ENCODE data around the gene ARHGAP18. TPM values are rescaled to one million over a fixed set of nuclear protein-coding genes. Genes with fewer than 3 reads are reported as not detected.

Gene ARHGAP18, protein sequence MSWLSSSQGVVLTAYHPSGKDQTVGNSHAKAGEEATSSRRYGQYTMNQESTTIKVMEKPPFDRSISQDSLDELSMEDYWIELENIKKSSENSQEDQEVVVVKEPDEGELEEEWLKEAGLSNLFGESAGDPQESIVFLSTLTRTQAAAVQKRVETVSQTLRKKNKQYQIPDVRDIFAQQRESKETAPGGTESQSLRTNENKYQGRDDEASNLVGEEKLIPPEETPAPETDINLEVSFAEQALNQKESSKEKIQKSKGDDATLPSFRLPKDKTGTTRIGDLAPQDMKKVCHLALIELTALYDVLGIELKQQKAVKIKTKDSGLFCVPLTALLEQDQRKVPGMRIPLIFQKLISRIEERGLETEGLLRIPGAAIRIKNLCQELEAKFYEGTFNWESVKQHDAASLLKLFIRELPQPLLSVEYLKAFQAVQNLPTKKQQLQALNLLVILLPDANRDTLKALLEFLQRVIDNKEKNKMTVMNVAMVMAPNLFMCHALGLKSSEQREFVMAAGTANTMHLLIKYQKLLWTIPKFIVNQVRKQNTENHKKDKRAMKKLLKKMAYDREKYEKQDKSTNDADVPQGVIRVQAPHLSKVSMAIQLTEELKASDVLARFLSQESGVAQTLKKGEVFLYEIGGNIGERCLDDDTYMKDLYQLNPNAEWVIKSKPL
- 10 to 100 TPM; 23.8 to 29.8 TPM for total RNA-seq
- polyA plus RNA-seq (ENCODE audit: insufficient read depth, low read depth, low replicate concordance) = 15.8 TPM
- long read RNA-seq, donor 1 = 0 reads
- long read RNA-seq, donor 2, full-length matches to known transcripts = 2 of 2 reads
- long read RNA-seq, donor 2, partial matches to known transcripts = 0 of 2 reads
- long read RNA-seq, donor 2, other reads (novel, unspliced or antisense) = 0 of 2 reads

DNA sequence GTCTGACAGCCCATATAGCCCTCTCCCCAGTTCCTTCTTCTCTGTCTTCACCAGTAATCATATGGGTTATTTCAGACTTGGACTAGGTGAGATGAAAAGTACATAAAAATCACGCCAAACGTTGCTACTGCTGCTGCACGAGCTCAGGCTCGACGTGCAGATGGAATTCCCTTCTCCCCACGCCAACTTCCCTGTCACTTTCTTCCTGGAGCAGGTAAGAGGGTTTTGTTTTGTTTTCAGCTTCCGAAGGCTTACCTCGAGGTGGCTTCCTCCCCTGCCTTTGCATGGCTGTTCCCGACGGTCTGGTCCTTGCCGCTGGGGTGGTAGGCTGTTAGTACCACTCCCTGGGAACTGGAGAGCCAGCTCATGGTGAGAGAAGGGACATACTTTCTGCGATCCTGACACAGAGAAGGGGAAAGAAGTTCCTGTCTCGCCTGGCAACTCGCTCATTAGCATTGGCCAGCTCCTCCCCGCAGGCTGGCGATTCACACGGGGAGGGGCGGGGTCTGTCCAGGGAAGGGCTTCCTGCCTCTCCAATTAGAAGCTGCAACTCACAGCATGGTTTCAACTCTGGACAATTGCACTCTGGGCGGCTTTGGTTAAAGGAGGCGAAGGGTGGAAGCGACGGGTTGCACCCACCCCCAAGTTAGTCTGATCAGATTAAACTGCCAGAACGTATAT lies at the start of gene ARHGAP18:
Gene ARHGAP18, minus strand, starts transcription at position 409 of the 681 bp plus-strand sequence. Its CDS starts 41 bp downstream, at position 368.
- Histone ChIP-seq H3K36me3 (ENCODE audit: low read depth, missing control alignments) (no peaks in the 10 kb centered on the region), H3K4me1 (peaks cover 8% of the 10 kb centered on the region), H3K27ac (peak within 1 kb of the TSS; percentile 55 to 66), H3K4me3 (peak within 1 kb of the TSS; percentile 48 to 66), H3K9me3 (no peaks in the 10 kb centered on the region), H3K27me3 (no peaks in the 10 kb centered on the region)
- 0 to 1% methylated on average over 18 to 23 of the region's 23 CpGs for WGBS, 2 donors
- intact Hi-C loops (cut with DNase I; ENCODE audit: low total_unique reads) = no loop called here
- DNase-seq = peak; percentile 95
- TF ChIP-seq POLR2A (IDR thresholded peaks at IDR 0.05) = peak; percentile 19
- no peak for TF ChIP-seq CTCF (IDR thresholded peaks at IDR 0.05)

DNA sequence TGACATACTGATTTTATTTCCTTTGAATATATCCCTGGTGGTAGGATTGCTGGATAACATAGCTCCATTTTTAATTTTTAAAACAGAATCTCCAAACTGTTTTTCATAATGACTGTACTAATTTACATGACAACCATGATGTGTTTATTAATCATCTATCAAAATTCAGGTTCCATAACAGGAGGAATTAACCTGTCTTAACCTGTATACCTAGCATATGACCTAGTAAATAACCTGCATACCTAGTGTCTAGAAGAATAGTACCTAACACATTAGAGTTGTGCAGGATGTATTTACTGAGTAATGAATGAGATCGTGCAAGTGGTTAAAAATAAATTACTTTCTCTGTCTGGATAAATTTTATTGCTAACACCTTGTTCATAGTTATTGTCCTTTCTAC lies 45.8 kb upstream of the ARHGAP18 start:
- Histone ChIP-seq H3K27me3 (no peaks in the 10 kb centered on the region), H3K4me3 (no peak overlapping the region), H3K9me3 (no peaks in the 10 kb centered on the region), H3K4me1 (no peaks in the 10 kb centered on the region), H3K27ac (no peak overlapping the region), H3K36me3 (ENCODE audit: low read depth, missing control alignments) (no peaks in the 10 kb centered on the region)
- no peak for DNase-seq
- intact Hi-C loops (cut with DNase I; ENCODE audit: low total_unique reads) = no loop called here
- 93 to 96% methylated on average over 1 of the region's 1 CpG for WGBS, 2 donors
- TF ChIP-seq CTCF (IDR thresholded peaks at IDR 0.05) (no peak), POLR2A (IDR thresholded peaks at IDR 0.05) (no peak)

- 86 to 93% methylated on average over 2 of the region's 2 CpGs for WGBS, 2 donors
- Histone ChIP-seq H3K4me3 (no peak overlapping the region), H3K27me3 (no peaks in the 10 kb centered on the region), H3K9me3 (no peaks in the 10 kb centered on the region), H3K27ac (no peak overlapping the region), H3K4me1 (no peaks in the 10 kb centered on the region), H3K36me3 (ENCODE audit: low read depth, missing control alignments) (no peaks in the 10 kb centered on the region)
- intact Hi-C loops (cut with DNase I; ENCODE audit: low total_unique reads) = no loop called here
- DNase-seq = no peak
- TF ChIP-seq POLR2A (IDR thresholded peaks at IDR 0.05) (no peak), CTCF (IDR thresholded peaks at IDR 0.05) (no peak)
Observed at GRCh38 chr6:129754750-129755149, 44.8 kb upstream of the ARHGAP18 start.

GRCh38 chr6:129753422-129753821 lies 43.4 kb upstream of the ARHGAP18 start:
- TF ChIP-seq POLR2A (IDR thresholded peaks at IDR 0.05) = no peak
- TF ChIP-seq CTCF (IDR thresholded peaks at IDR 0.05) = no peak
- no peaks in the 10 kb centered on the region for H3K9me3 ChIP-seq
- WGBS, 2 donors = 93 to 94% methylated on average over 2 of the region's 2 CpGs
- DNase-seq = no peak
- intact Hi-C loops (cut with DNase I; ENCODE audit: low total_unique reads) = no loop called here
- no peaks in the 10 kb centered on the region for H3K36me3 ChIP-seq (ENCODE audit: low read depth, missing control alignments)
- H3K27ac ChIP-seq = no peak overlapping the region
- H3K4me3 ChIP-seq = no peak overlapping the region
- no peaks in the 10 kb centered on the region for H3K27me3 ChIP-seq
- H3K4me1 ChIP-seq = peaks cover 3% of the 10 kb centered on the region

Measured in testis (tissue), 5 donors.